HCT116 (cell line): Measurements from ENCODE around the gene ACADS.

Experiments used
- ATF3 ChIP-seq: IDR thresholded peaks from 2 replicates; pipeline ENCODE4 v1.6.1; 2012
- CEBPB ChIP-seq: IDR thresholded peaks from 2 replicates; pipeline ENCODE4 v1.6.1; 2012; ENCODE audit warnings: low read depth
- JUND ChIP-seq: IDR thresholded peaks from 2 replicates; pipeline ENCODE4 v1.6.1; 2012
- SP1 ChIP-seq: IDR thresholded peaks from 2 replicates; pipeline ENCODE4 v1.6.1; 2012; ENCODE audit warnings: low read depth
- TF ChIP-seq, protein P1 (sequence below), 3 experiments: fragments of 200-600 bp in 1 of 3; sonication (generic) in 1 of 3; IDR thresholded peaks in 2 of 3; conservative IDR thresholded peaks in 1 of 3; 2 replicates each; pipeline ENCODE4 v1.5.1; 2012 to 2017; ENCODE audit warnings: low read depth in 2 of 3, low read length in 2 of 3, antibody characterized with exemption in 1 of 3, borderline replicate concordance in 1 of 3, control low read depth in 1 of 3, mild to moderate bottlenecking in 1 of 3, mixed read lengths in 1 of 3, mixed run types in 1 of 3, moderate library complexity in 1 of 3; ENCODE audit not compliant: insufficient read depth in 1 of 3

- TF ChIP-seq ATF3, result no peak
- no peak for TF ChIP-seq SP1
- TF ChIP-seq, protein P1, sequence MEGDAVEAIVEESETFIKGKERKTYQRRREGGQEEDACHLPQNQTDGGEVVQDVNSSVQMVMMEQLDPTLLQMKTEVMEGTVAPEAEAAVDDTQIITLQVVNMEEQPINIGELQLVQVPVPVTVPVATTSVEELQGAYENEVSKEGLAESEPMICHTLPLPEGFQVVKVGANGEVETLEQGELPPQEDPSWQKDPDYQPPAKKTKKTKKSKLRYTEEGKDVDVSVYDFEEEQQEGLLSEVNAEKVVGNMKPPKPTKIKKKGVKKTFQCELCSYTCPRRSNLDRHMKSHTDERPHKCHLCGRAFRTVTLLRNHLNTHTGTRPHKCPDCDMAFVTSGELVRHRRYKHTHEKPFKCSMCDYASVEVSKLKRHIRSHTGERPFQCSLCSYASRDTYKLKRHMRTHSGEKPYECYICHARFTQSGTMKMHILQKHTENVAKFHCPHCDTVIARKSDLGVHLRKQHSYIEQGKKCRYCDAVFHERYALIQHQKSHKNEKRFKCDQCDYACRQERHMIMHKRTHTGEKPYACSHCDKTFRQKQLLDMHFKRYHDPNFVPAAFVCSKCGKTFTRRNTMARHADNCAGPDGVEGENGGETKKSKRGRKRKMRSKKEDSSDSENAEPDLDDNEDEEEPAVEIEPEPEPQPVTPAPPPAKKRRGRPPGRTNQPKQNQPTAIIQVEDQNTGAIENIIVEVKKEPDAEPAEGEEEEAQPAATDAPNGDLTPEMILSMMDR (IDR thresholded peaks at IDR 0.05 in 2 of 3, conservative IDR thresholded peaks at IDR 0.05 in 1 of 3; ENCODE audit: borderline replicate concordance in 1 of 3, insufficient read depth in 1 of 3, low read depth in 2 of 3, low read length in 2 of 3), result no peak
- TF ChIP-seq JUND, result no peak
- TF ChIP-seq CEBPB, result no peak
Measured at GRCh38 chr12:120706029-120706428, 19.6 kb upstream of the ACADS start.
